Sigmoid colon (tissue), 4 donors: Measurements from ENCODE around the gene HAO2.

Experiments
- EP300 ChIP-seq, 4 donors: sonication (generic); formaldehyde crosslinking; IDR thresholded peaks; one replicate each; pipeline ENCODE4 v1.6.1; 2017; ENCODE audit warnings: antibody characterized with exemption in 4 of 4
- POLR2A ChIP-seq, 2 donors: fragments of 450-650 bp; IDR thresholded peaks; one replicate each; pipeline ENCODE4 v1.6.1; 2016; ENCODE audit warnings: antibody characterized with exemption in 2 of 2, mild to moderate bottlenecking in 2 of 2, moderate library complexity in 2 of 2
- POLR2AphosphoS5 ChIP-seq, 4 donors: sonication (generic); formaldehyde crosslinking; IDR thresholded peaks; one replicate each; pipeline ENCODE4 v1.6.1; 2017; ENCODE audit warnings: antibody characterized with exemption in 4 of 4
- TF ChIP-seq, protein P1 (sequence below), 4 experiments: fragments of 450-650 bp in 3 of 4; fragments of 200-600 bp in 1 of 4; IDR thresholded peaks; one replicate each; pipeline ENCODE4 v1.5.1; 2016 to 2019; ENCODE audit warnings: antibody characterized with exemption in 4 of 4, mild to moderate bottlenecking in 3 of 4, moderate library complexity in 2 of 4

DNA sequence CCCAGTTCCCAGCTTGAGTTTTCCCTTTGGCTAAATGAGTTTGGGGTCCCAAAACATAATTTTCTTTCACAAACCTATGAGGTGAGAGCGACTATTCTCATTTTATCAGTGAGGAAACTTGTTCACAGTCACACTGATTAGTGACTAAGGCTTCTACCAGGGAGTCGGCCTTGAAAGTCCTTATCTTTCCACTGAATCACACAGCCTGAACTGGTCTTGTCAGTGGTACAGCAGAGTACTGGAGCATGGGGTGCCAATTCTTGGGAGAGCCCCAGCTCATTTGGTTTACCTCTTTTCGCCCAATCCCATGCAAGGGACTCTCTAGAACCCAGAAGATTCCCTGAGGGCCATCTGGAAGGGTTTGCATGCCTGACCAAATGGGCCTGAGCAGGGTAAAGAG, 63.3 kb downstream of the HAO2 start:
- no peak for TF ChIP-seq POLR2A (IDR thresholded peaks at IDR 0.05)
- TF ChIP-seq, protein P1, sequence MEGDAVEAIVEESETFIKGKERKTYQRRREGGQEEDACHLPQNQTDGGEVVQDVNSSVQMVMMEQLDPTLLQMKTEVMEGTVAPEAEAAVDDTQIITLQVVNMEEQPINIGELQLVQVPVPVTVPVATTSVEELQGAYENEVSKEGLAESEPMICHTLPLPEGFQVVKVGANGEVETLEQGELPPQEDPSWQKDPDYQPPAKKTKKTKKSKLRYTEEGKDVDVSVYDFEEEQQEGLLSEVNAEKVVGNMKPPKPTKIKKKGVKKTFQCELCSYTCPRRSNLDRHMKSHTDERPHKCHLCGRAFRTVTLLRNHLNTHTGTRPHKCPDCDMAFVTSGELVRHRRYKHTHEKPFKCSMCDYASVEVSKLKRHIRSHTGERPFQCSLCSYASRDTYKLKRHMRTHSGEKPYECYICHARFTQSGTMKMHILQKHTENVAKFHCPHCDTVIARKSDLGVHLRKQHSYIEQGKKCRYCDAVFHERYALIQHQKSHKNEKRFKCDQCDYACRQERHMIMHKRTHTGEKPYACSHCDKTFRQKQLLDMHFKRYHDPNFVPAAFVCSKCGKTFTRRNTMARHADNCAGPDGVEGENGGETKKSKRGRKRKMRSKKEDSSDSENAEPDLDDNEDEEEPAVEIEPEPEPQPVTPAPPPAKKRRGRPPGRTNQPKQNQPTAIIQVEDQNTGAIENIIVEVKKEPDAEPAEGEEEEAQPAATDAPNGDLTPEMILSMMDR (IDR thresholded peaks at IDR 0.05), result no peak
- no peak for TF ChIP-seq POLR2AphosphoS5 (IDR thresholded peaks at IDR 0.05)
- TF ChIP-seq EP300 (IDR thresholded peaks at IDR 0.05), result no peak
